Measurements from ENCODE around the gene PUS1. TPM values are rescaled to one million over a fixed set of nuclear protein-coding genes. Genes with fewer than 3 reads are reported as not detected.

The PUS1 gene
- total and polyA plus RNA-seq, 2 of the 4 experiments (the other 2 are of a cell fraction): 14.0 to 36.7 TPM

DNA sequence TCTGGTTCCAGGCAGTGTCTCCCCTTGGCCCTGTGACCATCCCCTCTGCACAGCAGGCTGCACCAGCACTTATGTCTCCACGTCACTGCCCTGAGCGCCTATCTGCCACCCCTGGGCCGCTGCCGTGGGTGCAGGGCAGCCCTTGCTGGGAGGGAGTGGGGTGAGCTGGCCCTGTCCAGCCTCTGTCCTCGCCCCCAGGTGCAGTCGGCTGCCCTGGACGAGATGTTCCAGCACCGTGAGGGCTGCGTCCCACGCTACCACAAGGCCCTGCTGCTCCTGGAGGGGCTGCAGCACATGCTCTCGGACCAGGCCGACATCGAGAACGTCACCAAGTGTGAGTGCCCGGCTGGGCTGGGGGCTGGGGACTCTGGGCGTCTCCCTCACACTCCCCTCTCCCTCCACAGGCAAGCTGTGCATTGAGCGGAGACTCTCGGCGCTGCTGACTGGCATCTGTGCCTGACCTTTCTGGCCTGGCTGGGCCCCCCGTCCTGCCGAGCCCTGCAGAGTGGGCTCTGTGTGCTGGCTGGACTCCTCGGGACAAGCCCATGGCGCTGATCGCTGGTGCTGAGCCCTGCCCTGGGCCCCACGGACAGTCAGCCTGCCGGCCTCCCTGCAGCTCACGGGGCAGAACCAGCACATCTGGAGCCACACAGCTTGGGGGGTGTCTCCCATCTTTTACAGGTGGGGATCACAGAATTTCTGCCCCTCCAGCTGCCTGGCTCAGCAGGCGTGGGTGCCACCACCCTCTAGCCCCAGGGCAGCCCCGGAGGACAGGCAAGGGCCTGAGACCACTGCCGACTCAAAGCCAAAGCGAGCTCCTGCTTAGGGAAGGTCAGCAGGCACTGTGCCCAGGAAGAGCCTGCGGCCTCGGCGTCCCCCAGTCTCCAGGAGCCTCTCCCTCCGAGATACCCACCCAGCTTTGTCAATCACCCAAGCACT lies 7.9 kb upstream of the PUS1 start:
- Histone ChIP-seq H3K14ac (replicated peaks; ENCODE audit: low read depth, low read length) (no peak overlapping the region), H3K27me3 (ENCODE audit: control insufficient read depth, insufficient read depth, low read length) (no peaks in the 10 kb centered on the region), H2AK9ac (replicated peaks; ENCODE audit: low read depth, low read length, poor library complexity) (no peak overlapping the region), H2BK120ac (ENCODE audit: low read depth, low read length) (no peak overlapping the region), H2BK15ac (ENCODE audit: low read depth, low read length) (no peak overlapping the region), H3K27ac (ENCODE audit: insufficient read depth, low read length) (no peak overlapping the region), H3K4ac (ENCODE audit: low read depth, low read length) (no peak overlapping the region), H4K8ac (ENCODE audit: low read depth in 2 of 2, low read length in 2 of 2) (no peak overlapping the region), H4K5ac (ENCODE audit: low read depth, low read length) (no peak overlapping the region), H4K20me1 (ENCODE audit: insufficient read depth, low read length) (no peaks in the 10 kb centered on the region), H2AFZ (replicated peaks; ENCODE audit: low read length, poor library complexity) (peak overlapping the region; percentile 7), H3K18ac (ENCODE audit: low read depth, low read length) (no peak overlapping the region), H3K36me3 (ENCODE audit: control insufficient read depth, insufficient read depth, low read length) (peaks cover 48% of the 10 kb centered on the region), H3K9ac (ENCODE audit: low read depth, low read length) (no peak overlapping the region), H3K23ac (ENCODE audit: low read depth, low read length) (no peak overlapping the region), H3K4me3 (ENCODE audit: insufficient read depth, low read depth, low read length) (no peak overlapping the region), H3K9me1 (ENCODE audit: insufficient read depth, low read length) (no peaks in the 10 kb centered on the region), H3K4me1 (ENCODE audit: control insufficient read depth, insufficient read depth, low read length) (no peaks in the 10 kb centered on the region), H2BK5ac (ENCODE audit: low read depth, low read length, poor library complexity, severe bottlenecking) (no peak overlapping the region), H3K56ac (ENCODE audit: extremely low read depth, insufficient read depth, low read length) (no peak overlapping the region), H3K4me2 (ENCODE audit: low read depth, low read length) (no peak overlapping the region), H4K91ac (ENCODE audit: insufficient read depth, low read depth, low read length) (no peak overlapping the region), H2BK20ac (ENCODE audit: low read depth, low read length) (no peak overlapping the region), H2AK5ac (ENCODE audit: low read depth, low read length) (no peak overlapping the region), H3K79me1 (ENCODE audit: low read depth in 1 of 2, low read length in 2 of 2) (no peaks in the 10 kb centered on the region), H3K9me3 (ENCODE audit: control insufficient read depth, insufficient read depth, low read length) (no peaks in the 10 kb centered on the region)
- ChIA-PET POLR2A (ENCODE audit: unreplicated experiment) (no interaction called here), CTCF (no interaction called here)
- ATAC-seq (ENCODE audit: low read depth): no peak
- 96% methylated on average over 15 of the region's 35 CpGs; no CpG with 5 or more reads in 1 of the 2 experiments for WGBS, 2 experiments (ENCODE audit: extremely low coverage in 2 of 2, insufficient read length in 1 of 2)
- DNase-seq: no peak
- dilution Hi-C loops (cut with HindIII; ENCODE audit: low sequenced_read_pairs, unreplicated experiment) (no loop called here), in situ Hi-C loops (cut with MboI; ENCODE audit: low sequenced_read_pairs) (no loop called here), intact Hi-C loops (cut with micrococcal nuclease) (no loop called here)
- TF ChIP-seq SMC3 (IDR thresholded peaks at IDR 0.05; ENCODE audit: low read depth, low read length): no peak
- no peak for TF ChIP-seq MAZ (IDR thresholded peaks at IDR 0.05; ENCODE audit: borderline replicate concordance, low read depth, low read length)
- TF ChIP-seq, protein P1, sequence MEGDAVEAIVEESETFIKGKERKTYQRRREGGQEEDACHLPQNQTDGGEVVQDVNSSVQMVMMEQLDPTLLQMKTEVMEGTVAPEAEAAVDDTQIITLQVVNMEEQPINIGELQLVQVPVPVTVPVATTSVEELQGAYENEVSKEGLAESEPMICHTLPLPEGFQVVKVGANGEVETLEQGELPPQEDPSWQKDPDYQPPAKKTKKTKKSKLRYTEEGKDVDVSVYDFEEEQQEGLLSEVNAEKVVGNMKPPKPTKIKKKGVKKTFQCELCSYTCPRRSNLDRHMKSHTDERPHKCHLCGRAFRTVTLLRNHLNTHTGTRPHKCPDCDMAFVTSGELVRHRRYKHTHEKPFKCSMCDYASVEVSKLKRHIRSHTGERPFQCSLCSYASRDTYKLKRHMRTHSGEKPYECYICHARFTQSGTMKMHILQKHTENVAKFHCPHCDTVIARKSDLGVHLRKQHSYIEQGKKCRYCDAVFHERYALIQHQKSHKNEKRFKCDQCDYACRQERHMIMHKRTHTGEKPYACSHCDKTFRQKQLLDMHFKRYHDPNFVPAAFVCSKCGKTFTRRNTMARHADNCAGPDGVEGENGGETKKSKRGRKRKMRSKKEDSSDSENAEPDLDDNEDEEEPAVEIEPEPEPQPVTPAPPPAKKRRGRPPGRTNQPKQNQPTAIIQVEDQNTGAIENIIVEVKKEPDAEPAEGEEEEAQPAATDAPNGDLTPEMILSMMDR (conservative IDR thresholded peaks at IDR 0.05; ENCODE audit: low read depth, low read length): no peak
- TF ChIP-seq MAFK (IDR thresholded peaks at IDR 0.05; ENCODE audit: low read depth, low read length): no peak
- TF ChIP-seq NFE2L2 (IDR thresholded peaks at IDR 0.05; ENCODE audit: low read depth, low read length): no peak
- TF ChIP-seq, protein P2, sequence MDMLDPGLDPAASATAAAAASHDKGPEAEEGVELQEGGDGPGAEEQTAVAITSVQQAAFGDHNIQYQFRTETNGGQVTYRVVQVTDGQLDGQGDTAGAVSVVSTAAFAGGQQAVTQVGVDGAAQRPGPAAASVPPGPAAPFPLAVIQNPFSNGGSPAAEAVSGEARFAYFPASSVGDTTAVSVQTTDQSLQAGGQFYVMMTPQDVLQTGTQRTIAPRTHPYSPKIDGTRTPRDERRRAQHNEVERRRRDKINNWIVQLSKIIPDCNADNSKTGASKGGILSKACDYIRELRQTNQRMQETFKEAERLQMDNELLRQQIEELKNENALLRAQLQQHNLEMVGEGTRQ (IDR thresholded peaks at IDR 0.05; ENCODE audit: low read depth, low read length): no peak
- TF ChIP-seq POLR2A (IDR thresholded peaks at IDR 0.05; ENCODE audit: low read depth, low read length): no peak
- no peak for TF ChIP-seq RFX5 (IDR thresholded peaks at IDR 0.05; ENCODE audit: low read depth, low read length)
- TF ChIP-seq RAD21 (IDR thresholded peaks at IDR 0.05; ENCODE audit: low read length): no peak
- no peak for TF ChIP-seq BHLHE40 (IDR thresholded peaks at IDR 0.05; ENCODE audit: low read depth, low read length)
- TF ChIP-seq FOS (IDR thresholded peaks at IDR 0.05; ENCODE audit: low read depth, low read length): no peak
- no peak for TF ChIP-seq MXI1 (IDR thresholded peaks at IDR 0.05; ENCODE audit: borderline replicate concordance, low read depth, low read length)
- TF ChIP-seq CHD1 (IDR thresholded peaks at IDR 0.05; ENCODE audit: low read depth, low read length): no peak
- BruUV-seq (replicated peaks): no TSS peak

All from IMR-90 (cell line).